HCT116 (cell line): Measurements from ENCODE around the gene MBNL2. TPM values are rescaled to one million over a fixed set of nuclear protein-coding genes. Genes with fewer than 3 reads are reported as not detected.

ENCODE experiments used
- ATAC-seq: fragments of 200-7000 bp; cut with Tn5 transposase; 2 replicates; pipeline ENCODE4 v1.9.1; 2020; ENCODE audit warnings: mild to moderate bottlenecking, moderate library complexity
- BruUV-seq: library from RNA; stranded (reverse); fragments of 400-500 nt; replicated peaks from 2 replicates; lab custom pipeline; 2021; lab: Mats Ljungman, UMichigan
- CTCF ChIA-PET: fragments of 300-600 bp; sonication (Branson Sonifier 250); formaldehyde crosslinking; loops from one replicate; lab custom pipeline; 2021; ENCODE audit warnings: antibody characterized with exemption; lab: Charles Lee
- POLR2A ChIA-PET: fragments of 300-600, 350-600 bp; sonication (Branson Sonifier 250); formaldehyde crosslinking; loops from one replicate; lab custom pipeline; 2021; ENCODE audit warnings: antibody characterized with exemption; lab: Charles Lee
- RAD21 ChIA-PET, 2 experiments: fragments of 300-600 bp; sonication (Branson Sonifier 250); formaldehyde crosslinking; loops; one replicate each; lab custom pipeline; 2023; ENCODE audit warnings: low total read pairs in 2 of 2; ENCODE audit not compliant: uncharacterized antibody in 2 of 2, unreplicated experiment in 2 of 2, low non-redundant PET in 1 of 2; lab: Charles Lee
- DNase-seq: peaks from one replicate; pipeline ENCODE4 v3.0.0-alpha.2; 2010; ENCODE audit warnings: low read depth, low spot score
- H2AFZ ChIP-seq: fragments of 200-600 bp; shearing (Covaris generic), sonication (generic); 2 replicates; pipeline ENCODE4 v1.6.1; 2017; ENCODE audit warnings: low read depth, mixed run types, mixed read lengths, antibody characterized with exemption, low read length; ENCODE audit not compliant: poor library complexity, severe bottlenecking
- H3K27ac ChIP-seq: 2 replicates; pipeline ENCODE4 v1.5.1; 2012; ENCODE audit warnings: low read depth, low read length
- H3K27me3 ChIP-seq: fragments of 200-600 bp; sonication (generic); 2 replicates; pipeline ENCODE4 v1.6.1; 2016; ENCODE audit warnings: mixed run types, low read length, mixed read lengths; ENCODE audit not compliant: insufficient read depth
- H3K36me3 ChIP-seq, 2 experiments: fragments of 200-500 bp in 1 of 2; fragments of 200-600 bp in 1 of 2; sonication (Bioruptor generic) in 1 of 2; sonication (generic) in 1 of 2; 2 replicates each; pipeline versions ENCODE4 v1.5.1 to v1.6.1; 2014 to 2016; ENCODE audit warnings: low read length in 2 of 2, inconsistent platforms in 1 of 2, mixed read lengths in 1 of 2, mixed run types in 1 of 2; ENCODE audit not compliant: insufficient read depth in 2 of 2, control insufficient read depth in 1 of 2
- H3K4me1 ChIP-seq, 2 experiments: fragments of 200-600 bp in 1 of 2; sonication (generic) in 1 of 2; 2 replicates each; pipeline versions ENCODE4 v1.5.1 to v1.6.1; 2012 to 2017; ENCODE audit warnings: low read length in 2 of 2, inconsistent platforms in 1 of 2, mild to moderate bottlenecking in 1 of 2, mixed read lengths in 1 of 2, mixed run types in 1 of 2, moderate library complexity in 1 of 2; ENCODE audit not compliant: insufficient read depth in 2 of 2, control insufficient read depth in 1 of 2
- H3K4me2 ChIP-seq: fragments of 200-600 bp; sonication (generic); 2 replicates; pipeline ENCODE4 v1.6.1; 2017; ENCODE audit warnings: mixed run types, low read length, mixed read lengths
- H3K4me3 ChIP-seq, 2 experiments: fragments of 200-600 bp in 1 of 2; sonication (generic) in 1 of 2; replicated peaks in 1 of 2; 2 replicates each; pipeline ENCODE4 v1.5.1; 2011 to 2016; ENCODE audit warnings: low read length in 2 of 2, control low read depth in 1 of 2, low read depth in 1 of 2, mild to moderate bottlenecking in 1 of 2, mixed read lengths in 1 of 2, mixed run types in 1 of 2
- H3K79me2 ChIP-seq: fragments of 200-600 bp; sonication (generic); 2 replicates; pipeline ENCODE4 v1.6.1; 2017; ENCODE audit warnings: mild to moderate bottlenecking, mixed run types, low read length, moderate library complexity, mixed read lengths; ENCODE audit not compliant: insufficient read depth
- H3K9ac ChIP-seq: fragments of 200-600 bp; sonication (generic); 2 replicates; pipeline ENCODE4 v1.6.1; 2016; ENCODE audit warnings: low read length, mixed read lengths
- H3K9me2 ChIP-seq: fragments of 200-600 bp; sonication (generic), shearing (Covaris generic); 2 replicates; pipeline ENCODE4 v1.6.1; 2017; ENCODE audit warnings: mixed run types, mild to moderate bottlenecking, moderate library complexity; ENCODE audit not compliant: insufficient read depth
- H3K9me3 ChIP-seq, 2 experiments: fragments of 200-500 bp in 1 of 2; fragments of 200-600 bp in 1 of 2; sonication (Bioruptor generic) in 1 of 2; sonication (generic) in 1 of 2; 2 replicates each; pipeline ENCODE4 v1.6.1; 2014 to 2017; ENCODE audit warnings: low read length in 2 of 2, mixed read lengths in 2 of 2, inconsistent platforms in 1 of 2, low read depth in 1 of 2, mild to moderate bottlenecking in 1 of 2, mixed run types in 1 of 2, moderate library complexity in 1 of 2; ENCODE audit not compliant: control insufficient read depth in 1 of 2, insufficient read depth in 1 of 2
- H4K20me1 ChIP-seq: fragments of 200-600 bp; sonication (generic), shearing (Covaris generic); 2 replicates; pipeline ENCODE4 v1.6.1; 2017; ENCODE audit warnings: mixed run types, mild to moderate bottlenecking, moderate library complexity; ENCODE audit not compliant: insufficient read depth
- CBX3 ChIP-seq: IDR thresholded peaks from 2 replicates; pipeline ENCODE4 v1.6.1; 2012; ENCODE audit warnings: low read depth
- EGR1 ChIP-seq: IDR thresholded peaks from 2 replicates; pipeline ENCODE4 v1.6.1; 2012; ENCODE audit warnings: low read depth
- ELF1 ChIP-seq: IDR thresholded peaks from 2 replicates; pipeline ENCODE4 v1.6.1; 2012; ENCODE audit warnings: low read depth, borderline replicate concordance
- EZH2phosphoT487 ChIP-seq: fragments of 200-600 bp; IDR thresholded peaks from 2 replicates; pipeline ENCODE4 v1.6.1; 2018; ENCODE audit warnings: antibody characterized with exemption, borderline replicate concordance
- FOSL1 ChIP-seq: IDR thresholded peaks from 2 replicates; pipeline ENCODE4 v1.6.1; 2012; ENCODE audit warnings: low read depth
- JUND ChIP-seq: IDR thresholded peaks from 2 replicates; pipeline ENCODE4 v1.6.1; 2012
- POLR2A ChIP-seq: IDR thresholded peaks from 2 replicates; pipeline ENCODE4 v1.7.0; 2011; ENCODE audit warnings: borderline replicate concordance; ENCODE audit not compliant: insufficient read depth, insufficient read length; ENCODE audit errors: extremely low read depth
- POLR2AphosphoS5 ChIP-seq: IDR thresholded peaks from 2 replicates; pipeline ENCODE4 v1.6.1; 2011; ENCODE audit warnings: mild to moderate bottlenecking, low read depth, low read length, moderate library complexity
- RAD21 ChIP-seq: IDR thresholded peaks from 2 replicates; pipeline ENCODE4 v1.6.1; 2012; ENCODE audit warnings: low read depth, mild to moderate bottlenecking
- SIN3A ChIP-seq: IDR thresholded peaks from 2 replicates; pipeline ENCODE4 v1.6.1; 2012; ENCODE audit warnings: low read depth
- SP1 ChIP-seq: IDR thresholded peaks from 2 replicates; pipeline ENCODE4 v1.6.1; 2012; ENCODE audit warnings: low read depth
- SRF ChIP-seq: IDR thresholded peaks from 2 replicates; pipeline ENCODE4 v1.6.1; 2012; ENCODE audit warnings: low read depth
- TCF7L2 ChIP-seq: IDR thresholded peaks from 2 replicates; pipeline ENCODE4 v1.7.0; 2011; ENCODE audit warnings: borderline replicate concordance, inconsistent platforms; ENCODE audit not compliant: insufficient read depth, insufficient read length; ENCODE audit errors: extremely low read depth
- YY1 ChIP-seq: IDR thresholded peaks from 2 replicates; pipeline ENCODE4 v1.6.1; 2011; ENCODE audit warnings: low read length, low read depth, moderate library complexity, mild to moderate bottlenecking; ENCODE audit not compliant: insufficient replicate concordance; ENCODE audit errors: extremely low read depth
- ZNF274 ChIP-seq: fragments of 200-500 bp; sonication (Bioruptor generic); IDR thresholded peaks from 2 replicates; pipeline ENCODE4 v1.6.1; 2014; ENCODE audit warnings: mild to moderate bottlenecking, low read depth, low read length, inconsistent platforms
- intact Hi-C: fragments of 100-400 bp; cut with micrococcal nuclease; formaldehyde crosslinking; loops from 2 replicates; pipeline ENCODE4 v1.10.0; 2022
- total RNA-seq: library from RNA; stranded (reverse); gene quantifications from one replicate; pipeline ENCODE4 v1.2.1, GENCODE V29; 2021; ENCODE audit not compliant: unreplicated experiment
- TF ChIP-seq, protein P1 (sequence below): IDR thresholded peaks from 2 replicates; pipeline ENCODE4 v1.6.1; 2012
- TF ChIP-seq, protein P2 (sequence below): IDR thresholded peaks from 2 replicates; pipeline ENCODE4 v1.6.1; 2012
- TF ChIP-seq, protein P3 (sequence below), 3 experiments: fragments of 200-600 bp in 1 of 3; sonication (generic) in 1 of 3; IDR thresholded peaks in 2 of 3; conservative IDR thresholded peaks in 1 of 3; 2 replicates each; pipeline ENCODE4 v1.5.1; 2012 to 2017; ENCODE audit warnings: low read depth in 2 of 3, low read length in 2 of 3, antibody characterized with exemption in 1 of 3, borderline replicate concordance in 1 of 3, control low read depth in 1 of 3, mild to moderate bottlenecking in 1 of 3, mixed read lengths in 1 of 3, mixed run types in 1 of 3, moderate library complexity in 1 of 3; ENCODE audit not compliant: insufficient read depth in 1 of 3
- TF ChIP-seq, protein P4 (sequence below): IDR thresholded peaks from 2 replicates; pipeline ENCODE4 v1.6.1; 2012; ENCODE audit warnings: low read depth

MBNL2 gene
- total RNA-seq, 1 experiment from 2014 or later: 73.9 TPM

DNA sequence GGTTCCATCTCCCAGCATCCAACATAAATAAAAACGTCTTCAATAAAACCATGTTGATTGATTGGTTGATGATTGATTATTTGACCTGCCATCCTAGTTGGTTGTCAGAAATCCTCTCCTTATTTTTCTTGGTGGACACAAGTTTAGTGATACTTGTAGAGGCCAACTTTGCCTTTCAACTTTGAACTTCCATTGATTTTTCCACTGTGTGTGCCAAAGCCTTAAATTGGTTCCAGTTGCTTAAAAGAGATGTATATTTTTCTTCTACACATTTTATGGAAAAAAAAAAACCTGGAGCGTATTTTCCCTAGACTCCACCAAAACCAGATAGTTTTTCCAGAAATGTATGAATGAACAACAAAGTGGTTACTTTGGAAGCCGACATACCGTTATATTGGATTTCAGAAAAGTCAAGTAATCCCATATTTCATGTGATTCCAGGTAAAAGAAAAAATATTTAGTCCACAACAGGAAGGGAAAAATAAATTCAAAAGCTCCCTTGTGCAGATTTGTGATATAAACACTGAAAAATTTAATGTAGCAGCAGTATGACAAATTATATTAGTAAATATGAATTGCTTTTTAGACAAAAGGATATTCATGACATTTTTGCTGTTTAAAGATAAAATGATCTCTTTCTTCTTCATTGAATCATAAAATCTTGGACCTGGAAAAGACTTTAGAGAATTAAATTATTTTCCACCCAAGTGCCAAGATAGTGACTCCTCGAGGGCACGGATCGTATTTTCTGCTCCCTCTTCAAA is 85.2 kb downstream of the MBNL2 start:
- H3K4me2 ChIP-seq: peak overlapping the region; percentile 66
- no peaks in the 10 kb centered on the region for H4K20me1 ChIP-seq
- H3K27me3 ChIP-seq: no peaks in the 10 kb centered on the region
- peak overlapping the region; percentile 29 for H3K9ac ChIP-seq
- H3K27ac ChIP-seq: peak overlapping the region; percentile 90
- DNase-seq (no peak), ATAC-seq (no peak)
- intact Hi-C loops: no loop called here
- no peak for TF ChIP-seq SP1
- TF ChIP-seq EGR1: no peak
- TF ChIP-seq POLR2AphosphoS5: no peak
- TF ChIP-seq, protein P1, sequence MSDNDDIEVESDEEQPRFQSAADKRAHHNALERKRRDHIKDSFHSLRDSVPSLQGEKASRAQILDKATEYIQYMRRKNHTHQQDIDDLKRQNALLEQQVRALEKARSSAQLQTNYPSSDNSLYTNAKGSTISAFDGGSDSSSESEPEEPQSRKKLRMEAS: no peak; the same call in 1 of the 2 replicates
- TF ChIP-seq ELF1: no peak
- no peak for TF ChIP-seq TCF7L2
- TF ChIP-seq RAD21: no peak
- no peak for TF ChIP-seq YY1
- no peak for TF ChIP-seq SIN3A
- TF ChIP-seq, protein P2, sequence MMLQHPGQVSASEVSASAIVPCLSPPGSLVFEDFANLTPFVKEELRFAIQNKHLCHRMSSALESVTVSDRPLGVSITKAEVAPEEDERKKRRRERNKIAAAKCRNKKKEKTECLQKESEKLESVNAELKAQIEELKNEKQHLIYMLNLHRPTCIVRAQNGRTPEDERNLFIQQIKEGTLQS: no peak
- no peak for TF ChIP-seq JUND
- TF ChIP-seq, protein P3, sequence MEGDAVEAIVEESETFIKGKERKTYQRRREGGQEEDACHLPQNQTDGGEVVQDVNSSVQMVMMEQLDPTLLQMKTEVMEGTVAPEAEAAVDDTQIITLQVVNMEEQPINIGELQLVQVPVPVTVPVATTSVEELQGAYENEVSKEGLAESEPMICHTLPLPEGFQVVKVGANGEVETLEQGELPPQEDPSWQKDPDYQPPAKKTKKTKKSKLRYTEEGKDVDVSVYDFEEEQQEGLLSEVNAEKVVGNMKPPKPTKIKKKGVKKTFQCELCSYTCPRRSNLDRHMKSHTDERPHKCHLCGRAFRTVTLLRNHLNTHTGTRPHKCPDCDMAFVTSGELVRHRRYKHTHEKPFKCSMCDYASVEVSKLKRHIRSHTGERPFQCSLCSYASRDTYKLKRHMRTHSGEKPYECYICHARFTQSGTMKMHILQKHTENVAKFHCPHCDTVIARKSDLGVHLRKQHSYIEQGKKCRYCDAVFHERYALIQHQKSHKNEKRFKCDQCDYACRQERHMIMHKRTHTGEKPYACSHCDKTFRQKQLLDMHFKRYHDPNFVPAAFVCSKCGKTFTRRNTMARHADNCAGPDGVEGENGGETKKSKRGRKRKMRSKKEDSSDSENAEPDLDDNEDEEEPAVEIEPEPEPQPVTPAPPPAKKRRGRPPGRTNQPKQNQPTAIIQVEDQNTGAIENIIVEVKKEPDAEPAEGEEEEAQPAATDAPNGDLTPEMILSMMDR (IDR thresholded peaks at IDR 0.05 in 2 of 3, conservative IDR thresholded peaks at IDR 0.05 in 1 of 3; ENCODE audit: borderline replicate concordance in 1 of 3, insufficient read depth in 1 of 3, low read depth in 2 of 3, low read length in 2 of 3): no peak
- no peak for TF ChIP-seq FOSL1
- TF ChIP-seq EZH2phosphoT487: no peak
- no peak for TF ChIP-seq SRF
- TF ChIP-seq ZNF274: no peak
- no peak for TF ChIP-seq CBX3
- TF ChIP-seq, protein P4, sequence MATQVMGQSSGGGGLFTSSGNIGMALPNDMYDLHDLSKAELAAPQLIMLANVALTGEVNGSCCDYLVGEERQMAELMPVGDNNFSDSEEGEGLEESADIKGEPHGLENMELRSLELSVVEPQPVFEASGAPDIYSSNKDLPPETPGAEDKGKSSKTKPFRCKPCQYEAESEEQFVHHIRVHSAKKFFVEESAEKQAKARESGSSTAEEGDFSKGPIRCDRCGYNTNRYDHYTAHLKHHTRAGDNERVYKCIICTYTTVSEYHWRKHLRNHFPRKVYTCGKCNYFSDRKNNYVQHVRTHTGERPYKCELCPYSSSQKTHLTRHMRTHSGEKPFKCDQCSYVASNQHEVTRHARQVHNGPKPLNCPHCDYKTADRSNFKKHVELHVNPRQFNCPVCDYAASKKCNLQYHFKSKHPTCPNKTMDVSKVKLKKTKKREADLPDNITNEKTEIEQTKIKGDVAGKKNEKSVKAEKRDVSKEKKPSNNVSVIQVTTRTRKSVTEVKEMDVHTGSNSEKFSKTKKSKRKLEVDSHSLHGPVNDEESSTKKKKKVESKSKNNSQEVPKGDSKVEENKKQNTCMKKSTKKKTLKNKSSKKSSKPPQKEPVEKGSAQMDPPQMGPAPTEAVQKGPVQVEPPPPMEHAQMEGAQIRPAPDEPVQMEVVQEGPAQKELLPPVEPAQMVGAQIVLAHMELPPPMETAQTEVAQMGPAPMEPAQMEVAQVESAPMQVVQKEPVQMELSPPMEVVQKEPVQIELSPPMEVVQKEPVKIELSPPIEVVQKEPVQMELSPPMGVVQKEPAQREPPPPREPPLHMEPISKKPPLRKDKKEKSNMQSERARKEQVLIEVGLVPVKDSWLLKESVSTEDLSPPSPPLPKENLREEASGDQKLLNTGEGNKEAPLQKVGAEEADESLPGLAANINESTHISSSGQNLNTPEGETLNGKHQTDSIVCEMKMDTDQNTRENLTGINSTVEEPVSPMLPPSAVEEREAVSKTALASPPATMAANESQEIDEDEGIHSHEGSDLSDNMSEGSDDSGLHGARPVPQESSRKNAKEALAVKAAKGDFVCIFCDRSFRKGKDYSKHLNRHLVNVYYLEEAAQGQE: no peak
- no peak for TF ChIP-seq POLR2A
- ChIA-PET RAD21 (no interaction called here), CTCF (no interaction called here), POLR2A (no interaction called here)
- H3K4me1 ChIP-seq: peaks cover 45 to 51% of the 10 kb centered on the region in 2 experiments
- H3K9me3 ChIP-seq: no peaks in the 10 kb centered on the region
- H3K36me3 ChIP-seq: no peaks in the 10 kb centered on the region
- peaks cover 31% of the 10 kb centered on the region; the same call in 1 of the 2 replicates for H3K79me2 ChIP-seq
- H2AFZ ChIP-seq: no peak overlapping the region
- no TSS peak for BruUV-seq
- H3K4me3 ChIP-seq: peak overlapping the region in 1 of 2 experiments; percentile 22; a peak in 1 of 4 replicates
- H3K9me2 ChIP-seq: no peaks in the 10 kb centered on the region
